Endothelial cell of umbilical vein (primary cell): ENCODE results near the gene SLCO2A1. TPM values are rescaled to one million over a fixed set of nuclear protein-coding genes. Genes with fewer than 3 reads are reported as not detected.

Source experiments
- BruUV-seq: library from RNA; stranded (reverse); fragments of 400-500 nt; replicated peaks from 2 replicates; lab custom pipeline; 2021; lab: Mats Ljungman, UMichigan
- CTCF ChIA-PET: fragments of 300-600, 350-600 bp; sonication (Branson Sonifier 250); formaldehyde crosslinking; loops from one replicate; lab custom pipeline; 2021; ENCODE audit warnings: antibody characterized with exemption, inconsistent platforms; lab: Charles Lee
- POLR2A ChIA-PET: fragments of 300-600, 350-600 bp; sonication (Branson Sonifier 250); formaldehyde crosslinking; loops from one replicate; lab custom pipeline; 2021; ENCODE audit warnings: antibody characterized with exemption, inconsistent platforms; lab: Charles Lee
- DNase-seq: peaks from one replicate; pipeline ENCODE4 v3.0.0-alpha.2; 2011; ENCODE audit warnings: low read depth, low spot score
- FAIRE-seq: peaks from 2 replicates; lab custom pipeline; 2011; peaks lifted over from hg19 to GRCh38; lab: Jason Lieb, UNC
- H2AFZ ChIP-seq: 2 replicates; pipeline ENCODE4 v1.6.0; 2012; ENCODE audit warnings: low read depth, low read length, control low read depth, inconsistent platforms
- H3K27ac ChIP-seq: 2 replicates; pipeline ENCODE4 v1.5.1; 2011; ENCODE audit warnings: low read depth, mild to moderate bottlenecking, control low read depth, low read length, moderate library complexity; ENCODE audit not compliant: insufficient read depth
- H3K27me3 ChIP-seq, 2 experiments: 2 replicates each; pipeline versions ENCODE4 v1.6.0 to v1.6.1; 2011; ENCODE audit warnings: low read length in 2 of 2, mixed read lengths in 1 of 2; ENCODE audit not compliant: control insufficient read depth in 2 of 2, insufficient read depth in 2 of 2
- H3K36me3 ChIP-seq, 2 experiments: 2 replicates in 1 of 2; 3 replicates in 1 of 2; pipeline ENCODE4 v1.5.1; 2011; ENCODE audit warnings: low read length in 2 of 2, mild to moderate bottlenecking in 1 of 2, moderate library complexity in 1 of 2; ENCODE audit not compliant: control insufficient read depth in 2 of 2, insufficient read depth in 2 of 2; ENCODE audit errors: extremely low read depth in 1 of 2
- H3K4me1 ChIP-seq: 3 replicates; pipeline ENCODE4 v1.5.1; 2011; ENCODE audit warnings: mild to moderate bottlenecking, low read length; ENCODE audit not compliant: control insufficient read depth, insufficient read depth; ENCODE audit errors: extremely low read depth
- H3K4me2 ChIP-seq: 2 replicates; pipeline ENCODE4 v1.6.1; 2011; ENCODE audit warnings: low read length, control low read depth, mixed read lengths; ENCODE audit not compliant: insufficient read depth
- H3K4me3 ChIP-seq, 3 experiments: fragments of 200-600 bp in 1 of 3; sonication (generic), shearing (Covaris generic) in 1 of 3; replicated peaks in 1 of 3; 2 replicates each; pipeline ENCODE4 v1.5.1; 2011 to 2016; ENCODE audit warnings: control low read depth in 3 of 3, low read length in 3 of 3, mild to moderate bottlenecking in 2 of 3, inconsistent platforms in 1 of 3, low read depth in 1 of 3, moderate library complexity in 1 of 3; ENCODE audit not compliant: insufficient read depth in 1 of 3
- H3K79me2 ChIP-seq: 2 replicates; pipeline ENCODE4 v1.6.0; 2012; ENCODE audit warnings: low read length, inconsistent platforms; ENCODE audit not compliant: control insufficient read depth, insufficient read depth
- H3K9ac ChIP-seq: replicated peaks from 2 replicates; pipeline ENCODE3; 2011; ENCODE audit warnings: low read length, control low read depth; ENCODE audit not compliant: insufficient read depth; ENCODE audit errors: extremely low read depth
- H3K9me1 ChIP-seq: replicated peaks from 3 replicates; pipeline ENCODE4 v1.6.0; 2011; ENCODE audit warnings: mild to moderate bottlenecking, low read length; ENCODE audit not compliant: control insufficient read depth, insufficient read depth; ENCODE audit errors: extremely low read depth
- H3K9me3 ChIP-seq: replicated peaks from 2 replicates; pipeline ENCODE4 v1.5.1; 2012; ENCODE audit warnings: low read length, inconsistent platforms; ENCODE audit not compliant: control insufficient read depth, insufficient read depth
- H4K20me1 ChIP-seq: replicated peaks from 2 replicates; pipeline ENCODE3; 2011; ENCODE audit warnings: mild to moderate bottlenecking, low read length; ENCODE audit not compliant: control insufficient read depth, insufficient read depth; ENCODE audit errors: extremely low read depth
- EZH2 ChIP-seq: IDR thresholded peaks from 2 replicates; pipeline ENCODE4 v1.6.1; 2012; ENCODE audit warnings: borderline replicate concordance, low read depth, mild to moderate bottlenecking, moderate library complexity, low read length, inconsistent platforms; ENCODE audit not compliant: severe bottlenecking
- FOS ChIP-seq: IDR thresholded peaks from 2 replicates; pipeline ENCODE4 v1.6.1; 2011; ENCODE audit warnings: mild to moderate bottlenecking, low read length, moderate library complexity, borderline replicate concordance; ENCODE audit not compliant: insufficient read depth
- GATA2 ChIP-seq: IDR thresholded peaks from 2 replicates; pipeline ENCODE4 v1.7.0; 2011; ENCODE audit warnings: low read depth, mild to moderate bottlenecking, moderate library complexity, mixed read lengths, low read length; ENCODE audit not compliant: insufficient read length, insufficient read depth
- JUN ChIP-seq: IDR thresholded peaks from 2 replicates; pipeline ENCODE4 v1.6.1; 2011; ENCODE audit warnings: borderline replicate concordance, low read depth; ENCODE audit not compliant: insufficient read length, insufficient read depth
- POLR2A ChIP-seq: IDR thresholded peaks from 2 replicates; pipeline ENCODE4 v1.6.1; 2012; ENCODE audit warnings: low read depth, mild to moderate bottlenecking, control low read depth, low read length
- POLR2AphosphoS5 ChIP-seq: IDR thresholded peaks from 2 replicates; pipeline ENCODE4 v1.6.1; 2012; ENCODE audit warnings: low read depth, mild to moderate bottlenecking, control low read depth, low read length, moderate library complexity; ENCODE audit not compliant: insufficient read depth
- dilution Hi-C: fragments of 300-500 bp; cut with MboI; formaldehyde crosslinking; loops from one replicate; pipeline ENCODE4 v1.15.0; 2019; ENCODE audit warnings: low sequenced_read_pairs; ENCODE audit not compliant: extremely low pct_ligation_motif_present
- intact Hi-C: fragments of 100-400 bp; cut with micrococcal nuclease; formaldehyde crosslinking; loops from one replicate; pipeline ENCODE4 v1.10.0; 2022
- polyA plus RNA-seq, 4 experiments: library from polyadenylated mRNA; depleted of rRNA in 3 of 4; stranded (reverse) in 3 of 4; unstranded in 1 of 4; fragments of >200 nt; gene quantifications; 2 replicates each; pipeline versions ENCODE4 v1.2.1 to v1.2.3, GENCODE V29; 2011 to 2012; ENCODE audit warnings: missing spikeins in 1 of 4
- total RNA-seq: library from RNA; stranded (reverse); gene quantifications from 2 replicates; pipeline ENCODE4 v1.2.3, GENCODE V29; 2021
- TF ChIP-seq, protein P1 (sequence below): IDR thresholded peaks from 2 replicates; pipeline ENCODE4 v1.6.1; 2011; ENCODE audit not compliant: insufficient read depth, insufficient read length
- TF ChIP-seq, protein P2 (sequence below), 2 donors: IDR thresholded peaks; 1 replicate in 1 of 2; 2 replicates in 1 of 2; pipeline ENCODE4 v1.5.1; 2011; ENCODE audit warnings: low read length in 2 of 2, mild to moderate bottlenecking in 2 of 2, moderate library complexity in 2 of 2, control low read depth in 1 of 2, inconsistent platforms in 1 of 2, low read depth in 1 of 2; ENCODE audit not compliant: insufficient read depth in 1 of 2; ENCODE audit errors: extremely low read depth in 1 of 2

SLCO2A1 gene
- total and polyA plus RNA-seq, 2 donors (not counting 3 experiments of a cell fraction or from before 2014, with no cell fraction given) = 1.4 to 11.9 TPM

DNA sequence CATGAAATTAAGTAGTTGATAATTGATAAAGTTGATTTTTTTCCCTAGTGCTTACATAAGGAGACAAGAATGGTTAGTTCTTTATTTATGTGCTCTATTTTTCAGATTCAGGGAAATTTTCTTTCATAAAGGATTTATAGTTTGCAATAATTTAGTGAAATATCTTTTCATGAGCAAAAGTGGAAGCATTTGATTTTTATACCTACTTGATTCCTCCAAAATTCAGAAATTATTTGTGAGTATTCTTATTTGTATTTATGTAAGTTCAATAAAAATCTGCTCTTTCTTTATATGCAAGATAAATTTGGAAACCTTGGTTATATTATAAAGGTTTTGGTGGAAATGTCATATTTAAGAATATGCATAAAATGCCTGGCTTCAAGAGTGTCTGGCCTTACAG lies 14.7 kb upstream of the SLCO2A1 start:
- no peaks in the 10 kb centered on the region for H3K79me2 ChIP-seq
- H4K20me1 ChIP-seq = no peaks in the 10 kb centered on the region
- no TSS peak for BruUV-seq
- DNase-seq = no peak
- TF ChIP-seq FOS (no peak), POLR2AphosphoS5 (no peak), JUN (no peak)
- TF ChIP-seq, protein P1, sequence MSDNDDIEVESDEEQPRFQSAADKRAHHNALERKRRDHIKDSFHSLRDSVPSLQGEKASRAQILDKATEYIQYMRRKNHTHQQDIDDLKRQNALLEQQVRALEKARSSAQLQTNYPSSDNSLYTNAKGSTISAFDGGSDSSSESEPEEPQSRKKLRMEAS = no peak
- H3K9ac ChIP-seq = no peak overlapping the region
- H3K27me3 ChIP-seq = no peaks in the 10 kb centered on the region
- H3K9me3 ChIP-seq = no peaks in the 10 kb centered on the region
- FAIRE-seq = no peak
- dilution Hi-C loops (no loop called here), intact Hi-C loops (no loop called here)
- H3K27ac ChIP-seq = no peak overlapping the region
- ChIA-PET POLR2A (no interaction called here), CTCF (no interaction called here)
- H3K4me1 ChIP-seq = no peaks in the 10 kb centered on the region
- H3K36me3 ChIP-seq = no peaks in the 10 kb centered on the region
- H3K4me3 ChIP-seq = no peak overlapping the region
- no peaks in the 10 kb centered on the region for H3K9me1 ChIP-seq
- no peak overlapping the region for H3K4me2 ChIP-seq
- H2AFZ ChIP-seq = no peak overlapping the region

DNA sequence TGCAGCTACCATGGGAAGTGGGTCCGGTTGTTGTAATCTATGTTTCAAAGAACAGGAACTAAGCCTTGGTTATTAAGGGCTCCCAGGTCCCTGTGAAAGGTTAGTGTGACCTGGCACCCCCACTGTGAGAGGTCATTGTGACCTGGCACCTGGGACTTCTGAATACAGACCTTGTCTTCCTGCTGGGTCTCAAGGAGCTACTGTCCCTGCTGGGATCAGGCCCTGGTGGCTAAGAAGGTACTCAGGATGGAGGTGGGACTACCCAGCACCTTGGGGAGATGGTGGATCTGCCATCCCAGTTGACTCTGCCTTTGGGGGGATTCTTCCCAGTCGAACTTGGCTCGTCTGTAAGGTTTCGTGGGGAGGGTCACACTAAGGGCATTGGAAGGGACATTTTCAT lies 10.3 kb upstream of the SLCO2A1 start:
- no peaks in the 10 kb centered on the region for H3K9me1 ChIP-seq

More for the DNA sequence above, 10.3 kb upstream of the SLCO2A1 start:
- no peaks in the 10 kb centered on the region for H3K9me3 ChIP-seq
- TF ChIP-seq POLR2AphosphoS5 (no peak), GATA2 (no peak), EZH2 (no peak), FOS (no peak), JUN (no peak), POLR2A (no peak)
- TF ChIP-seq, protein P2, sequence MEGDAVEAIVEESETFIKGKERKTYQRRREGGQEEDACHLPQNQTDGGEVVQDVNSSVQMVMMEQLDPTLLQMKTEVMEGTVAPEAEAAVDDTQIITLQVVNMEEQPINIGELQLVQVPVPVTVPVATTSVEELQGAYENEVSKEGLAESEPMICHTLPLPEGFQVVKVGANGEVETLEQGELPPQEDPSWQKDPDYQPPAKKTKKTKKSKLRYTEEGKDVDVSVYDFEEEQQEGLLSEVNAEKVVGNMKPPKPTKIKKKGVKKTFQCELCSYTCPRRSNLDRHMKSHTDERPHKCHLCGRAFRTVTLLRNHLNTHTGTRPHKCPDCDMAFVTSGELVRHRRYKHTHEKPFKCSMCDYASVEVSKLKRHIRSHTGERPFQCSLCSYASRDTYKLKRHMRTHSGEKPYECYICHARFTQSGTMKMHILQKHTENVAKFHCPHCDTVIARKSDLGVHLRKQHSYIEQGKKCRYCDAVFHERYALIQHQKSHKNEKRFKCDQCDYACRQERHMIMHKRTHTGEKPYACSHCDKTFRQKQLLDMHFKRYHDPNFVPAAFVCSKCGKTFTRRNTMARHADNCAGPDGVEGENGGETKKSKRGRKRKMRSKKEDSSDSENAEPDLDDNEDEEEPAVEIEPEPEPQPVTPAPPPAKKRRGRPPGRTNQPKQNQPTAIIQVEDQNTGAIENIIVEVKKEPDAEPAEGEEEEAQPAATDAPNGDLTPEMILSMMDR (IDR thresholded peaks at IDR 0.05; ENCODE audit: extremely low read depth in 1 of 2, insufficient read depth in 1 of 2, low read depth in 1 of 2, low read length in 2 of 2) = no peak
- DNase-seq (no peak), FAIRE-seq (no peak)
- intact Hi-C loops (no loop called here), dilution Hi-C loops (no loop called here)
- no peak overlapping the region for H3K9ac ChIP-seq
- no peaks in the 10 kb centered on the region for H3K36me3 ChIP-seq
- H3K4me1 ChIP-seq = no peaks in the 10 kb centered on the region
- no peaks in the 10 kb centered on the region for H3K79me2 ChIP-seq
- H3K27me3 ChIP-seq = no peaks in the 10 kb centered on the region
- POLR2A ChIA-PET = no interaction called here
- no TSS peak for BruUV-seq
- H2AFZ ChIP-seq = no peak overlapping the region
- H3K27ac ChIP-seq = no peak overlapping the region
- no peak overlapping the region for H3K4me3 ChIP-seq
- no peak overlapping the region for H3K4me2 ChIP-seq
- CTCF ChIA-PET = interaction anchor here (0.9 kb wide), 1 partner anchor 172 kb away, joined by 3 read pairs; no protein-coding TSS in a partner anchor
- no peaks in the 10 kb centered on the region for H4K20me1 ChIP-seq
